NB4 (cell line): ENCODE data around the gene ANKS1B.
"Not testable (repeated sequence)": the region's sequence is repeated elsewhere in the genome, so short reads cannot be mapped to it uniquely, and the experiment has no call there.

Experiments used
- DNase-seq: peaks from one replicate; pipeline ENCODE4 v3.0.0; 2010; ENCODE audit warnings: low read depth
- H3K4me3 ChIP-seq: one replicate; pipeline ENCODE4 v1.5.1; 2011; ENCODE audit warnings: mild to moderate bottlenecking, low read depth, low read length, moderate library complexity
- CTCF ChIP-seq: IDR thresholded peaks from one replicate; pipeline ENCODE4 v1.5.1; 2012; ENCODE audit warnings: low read depth, low read length
- MAX ChIP-seq: IDR thresholded peaks from 2 replicates; pipeline ENCODE4 v1.6.1; 2011; ENCODE audit warnings: low read depth, low read length
- MYC ChIP-seq: IDR thresholded peaks from 2 replicates; pipeline ENCODE4 v1.6.1; 2011; ENCODE audit warnings: low read depth, low read length
- POLR2A ChIP-seq: IDR thresholded peaks from 2 replicates; pipeline ENCODE4 v1.6.1; 2011; ENCODE audit warnings: mild to moderate bottlenecking; ENCODE audit not compliant: insufficient read length; ENCODE audit errors: extremely low read depth

ANKS1B gene

GRCh38 chr12:99714921-99715320, 269.8 kb downstream of the ANKS1B start:
- not testable (repeated sequence) for DNase-seq, H3K4me3 ChIP-seq

- no peak overlapping the region for H3K4me3 ChIP-seq
- no peak for DNase-seq
- TF ChIP-seq POLR2A = no peak
- TF ChIP-seq MYC = no peak
- TF ChIP-seq MAX = no peak
- TF ChIP-seq CTCF = no peak
Observed at GRCh38 chr12:99713946-99714520, 270.7 kb downstream of the ANKS1B start.

- TF ChIP-seq MAX (no peak), POLR2A (no peak), MYC (no peak), CTCF (no peak)
- H3K4me3 ChIP-seq = no peak overlapping the region
- no peak for DNase-seq
Observed at GRCh38 chr12:99712281-99712680, 272.5 kb downstream of the ANKS1B start.

GRCh38 chr12:99711246-99711645, 273.5 kb downstream of the ANKS1B start:
- TF ChIP-seq MYC (no peak), POLR2A (no peak), CTCF (no peak), MAX (no peak)
- DNase-seq = no peak
- no peak overlapping the region for H3K4me3 ChIP-seq

GRCh38 chr12:99709619-99710018, 275.1 kb downstream of the ANKS1B start:
- TF ChIP-seq POLR2A = no peak
- TF ChIP-seq CTCF = no peak
- TF ChIP-seq MYC = no peak
- TF ChIP-seq MAX = no peak
- H3K4me3 ChIP-seq = no peak overlapping the region
- DNase-seq = no peak

GRCh38 chr12:99709116-99709515, 275.6 kb downstream of the ANKS1B start:
- DNase-seq = no peak
- H3K4me3 ChIP-seq = no peak overlapping the region
- no peak for TF ChIP-seq POLR2A
- TF ChIP-seq CTCF = no peak
- no peak for TF ChIP-seq MYC
- TF ChIP-seq MAX = no peak
